SK-N-SH (cell line): ENCODE data around the gene CDH18. TPM values are rescaled to one million over a fixed set of nuclear protein-coding genes. Genes with fewer than 3 reads are reported as not detected.

Source experiments
- CTCF ChIA-PET: fragments of 300-600, 350-600 bp; formaldehyde crosslinking; extraction: SDS; loops from one replicate; lab custom pipeline; 2021; lab: Yijun Ruan, JAX
- POLR2A ChIA-PET: fragments of 350-600 bp; sonication (Branson Sonifier 250); formaldehyde crosslinking; extraction: SDS; loops from one replicate; lab custom pipeline; 2020; ENCODE audit warnings: antibody characterized with exemption, inconsistent platforms; lab: Yijun Ruan, JAX
- DNase-seq: peaks from one replicate; pipeline ENCODE4 v3.0.0; 2012
- H2AFZ ChIP-seq: fragments of 200-600 bp; sonication (generic); 2 replicates; pipeline ENCODE4 v1.8.1; 2016; ENCODE audit warnings: antibody characterized with exemption, mild to moderate bottlenecking, low read depth
- H3F3A ChIP-seq: fragments of 200-600 bp; sonication (generic); replicated peaks from 2 replicates; pipeline ENCODE3; 2016; ENCODE audit warnings: antibody characterized with exemption, mild to moderate bottlenecking; ENCODE audit not compliant: insufficient read depth
- H3K27ac ChIP-seq, 2 experiments: fragments of 200-500 bp in 1 of 2; fragments of 200-600 bp in 1 of 2; sonication (Bioruptor generic) in 1 of 2; sonication (generic), shearing (Covaris generic) in 1 of 2; 2 replicates each; pipeline versions ENCODE4 v1.5.1 to v1.6.1; 2014 to 2016; ENCODE audit warnings: low read depth in 2 of 2, inconsistent platforms in 1 of 2, low read length in 1 of 2, mild to moderate bottlenecking in 1 of 2, mixed read lengths in 1 of 2
- H3K27me3 ChIP-seq: fragments of 200-600 bp; sonication (generic), shearing (Covaris generic); 2 replicates; pipeline ENCODE4 v1.6.1; 2016; ENCODE audit warnings: mixed run types; ENCODE audit not compliant: insufficient read depth
- H3K36me3 ChIP-seq, 2 experiments: fragments of 200-500 bp in 1 of 2; fragments of 200-600 bp in 1 of 2; sonication (Bioruptor generic) in 1 of 2; sonication (generic) in 1 of 2; replicated peaks in 1 of 2; 2 replicates each; pipeline versions ENCODE3 to v1.5.1; 2014 to 2016; ENCODE audit warnings: low read length in 1 of 2, mild to moderate bottlenecking in 1 of 2; ENCODE audit not compliant: insufficient read depth in 2 of 2, control insufficient read depth in 1 of 2
- H3K4me1 ChIP-seq, 2 experiments: fragments of 200-500 bp in 1 of 2; fragments of 200-600 bp in 1 of 2; sonication (Bioruptor generic) in 1 of 2; sonication (generic), shearing (Covaris generic) in 1 of 2; 2 replicates each; pipeline versions ENCODE4 v1.5.1 to v1.6.1; 2014 to 2016; ENCODE audit warnings: low read depth in 1 of 2, low read length in 1 of 2, mixed run types in 1 of 2; ENCODE audit not compliant: insufficient read depth in 2 of 2, control insufficient read depth in 1 of 2
- H3K4me2 ChIP-seq: fragments of 200-600 bp; sonication (generic), shearing (Covaris generic); 2 replicates; pipeline ENCODE4 v1.6.1; 2017; ENCODE audit warnings: mixed run types
- H3K4me3 ChIP-seq, 2 experiments: fragments of 200-500 bp in 1 of 2; fragments of 200-600 bp in 1 of 2; sonication (Bioruptor generic) in 1 of 2; sonication (generic), shearing (Covaris generic) in 1 of 2; 2 replicates each; pipeline versions ENCODE4 v1.5.1 to v1.8.1; 2014 to 2016; ENCODE audit warnings: low read depth in 2 of 2, inconsistent platforms in 1 of 2, low read length in 1 of 2, mild to moderate bottlenecking in 1 of 2, mixed read lengths in 1 of 2, moderate library complexity in 1 of 2
- H3K79me2 ChIP-seq: fragments of 200-600 bp; sonication (generic); 2 replicates; pipeline ENCODE4 v1.8.1; 2017; ENCODE audit warnings: mild to moderate bottlenecking; ENCODE audit not compliant: insufficient read depth
- H3K9ac ChIP-seq: fragments of 200-600 bp; sonication (generic); 2 replicates; pipeline ENCODE4 v1.6.1; 2017; ENCODE audit warnings: mixed run types
- H3K9me2 ChIP-seq: fragments of 200-600 bp; sonication (generic); 2 replicates; pipeline ENCODE4 v1.6.1; 2017; ENCODE audit warnings: mixed run types
- H3K9me3 ChIP-seq: fragments of 200-600 bp; sonication (generic); 2 replicates; pipeline ENCODE4 v1.6.1; 2017; ENCODE audit warnings: mixed run types, mild to moderate bottlenecking, moderate library complexity
- H4K20me1 ChIP-seq: fragments of 200-600 bp; sonication (generic); 2 replicates; pipeline ENCODE4 v1.6.1; 2017; ENCODE audit warnings: mild to moderate bottlenecking, mixed run types; ENCODE audit not compliant: insufficient read depth
- CHD2 ChIP-seq: fragments of 150-350 bp; IDR thresholded peaks from 2 replicates; pipeline ENCODE4 v1.6.1; 2018; ENCODE audit warnings: low read length; ENCODE audit not compliant: partially characterized antibody
- ELF1 ChIP-seq: IDR thresholded peaks from 2 replicates; pipeline ENCODE4 v1.4.0; 2012
- MXI1 ChIP-seq: IDR thresholded peaks from 2 replicates; pipeline ENCODE4 v1.6.1; 2012; ENCODE audit warnings: mild to moderate bottlenecking, low read depth, low read length, improper control_type of control experiment
- NFIC ChIP-seq: IDR thresholded peaks from 2 replicates; pipeline ENCODE4 v1.4.0; 2012; ENCODE audit warnings: borderline replicate concordance
- POLR2AphosphoS5 ChIP-seq: IDR thresholded peaks from 2 replicates; pipeline ENCODE4 v1.6.1; 2012; ENCODE audit warnings: low read depth, low read length
- RAD21 ChIP-seq: IDR thresholded peaks from 2 replicates; pipeline ENCODE4 v1.6.1; 2012; ENCODE audit warnings: mild to moderate bottlenecking, low read length
- RCOR1 ChIP-seq: fragments of 150-350 bp; IDR thresholded peaks from 2 replicates; pipeline ENCODE4 v1.6.1; 2017; ENCODE audit warnings: antibody characterized with exemption, low read length
- RFX5 ChIP-seq: IDR thresholded peaks from 2 replicates; pipeline ENCODE4 v1.6.1; 2012; ENCODE audit warnings: mild to moderate bottlenecking, improper control_type of control experiment, low read length
- SIN3A ChIP-seq: IDR thresholded peaks from 2 replicates; pipeline ENCODE4 v1.6.1; 2012; ENCODE audit warnings: low read depth, mild to moderate bottlenecking, low read length, moderate library complexity, borderline replicate concordance
- TAF1 ChIP-seq: IDR thresholded peaks from 2 replicates; pipeline ENCODE4 v1.6.1; 2012; ENCODE audit warnings: low read depth, mild to moderate bottlenecking, low read length, moderate library complexity, borderline replicate concordance
- TCF12 ChIP-seq: IDR thresholded peaks from 2 replicates; pipeline ENCODE4 v1.4.0; 2012
- TEAD4 ChIP-seq: IDR thresholded peaks from 2 replicates; pipeline ENCODE4 v1.4.0; 2012; ENCODE audit warnings: mild to moderate bottlenecking, borderline replicate concordance; ENCODE audit not compliant: insufficient read depth
- USF1 ChIP-seq: IDR thresholded peaks from 2 replicates; pipeline ENCODE4 v1.4.0; 2012; ENCODE audit warnings: low read depth, borderline replicate concordance
- YY1 ChIP-seq: IDR thresholded peaks from 2 replicates; pipeline ENCODE4 v1.4.0; 2012; ENCODE audit warnings: low read depth, mild to moderate bottlenecking
- WGBS: methylation state at CpG from one replicate; pipeline ENCODE4 v1.1.6; 2017; ENCODE audit warnings: low lambda C conversion rate; 5-methylcytosine and 5-hydroxymethylcytosine counted together
- polyA plus RNA-seq, 3 experiments: library from polyadenylated mRNA; depleted of rRNA; stranded (reverse); fragments of >200 nt; gene quantifications; 2 replicates each; pipeline ENCODE4 v1.2.3, GENCODE V29; 2012
- TF ChIP-seq, protein P1 (sequence below): IDR thresholded peaks from 2 replicates; pipeline ENCODE4; 2012
- TF ChIP-seq, protein P2 (sequence below): fragments of 150-350 bp; IDR thresholded peaks from 2 replicates; pipeline ENCODE4 v1.6.1; 2017; ENCODE audit warnings: antibody characterized with exemption, low read length, low read depth, borderline replicate concordance
- TF ChIP-seq, protein P3 (sequence below): IDR thresholded peaks from 2 replicates; pipeline ENCODE4 v1.4.0; 2012; ENCODE audit warnings: low read depth, borderline replicate concordance
- TF ChIP-seq, protein P4 (sequence below): fragments of 200-600 bp; sonication (generic); IDR thresholded peaks from 2 replicates; pipeline ENCODE4 v1.6.1; 2017; ENCODE audit warnings: antibody characterized with exemption, mild to moderate bottlenecking, moderate library complexity
- TF ChIP-seq, protein P5 (sequence below): IDR thresholded peaks from 2 replicates; pipeline ENCODE4 v1.4.0; 2012; ENCODE audit warnings: low read depth
- TF ChIP-seq, protein P6 (sequence below): fragments of 150-350 bp; IDR thresholded peaks from 2 replicates; pipeline ENCODE4 v1.6.1; 2016; ENCODE audit warnings: mild to moderate bottlenecking, low read depth, low read length

CDH18 gene
- polyA plus RNA-seq, 1 of the 3 experiments (the other 2 are of a cell fraction): 6.0 TPM

GRCh38 chr5:19771174-19771835, 216.7 kb downstream of the CDH18 start:
- H3K79me2 ChIP-seq: no peaks in the 10 kb centered on the region
- no peak overlapping the region for H2AFZ ChIP-seq
- H4K20me1 ChIP-seq: no peaks in the 10 kb centered on the region
- H3K9me2 ChIP-seq: no peaks in the 10 kb centered on the region
- WGBS: 45% methylated on average over 6 of the region's 6 CpGs
- POLR2A ChIA-PET: no interaction called here
- H3F3A ChIP-seq: no peaks in the 10 kb centered on the region
- H3K27me3 ChIP-seq: no peaks in the 10 kb centered on the region
- no peaks in the 10 kb centered on the region for H3K36me3 ChIP-seq
- H3K4me3 ChIP-seq: no peak overlapping the region
- CTCF ChIA-PET: no interaction called here
- no peak for DNase-seq
- no peaks in the 10 kb centered on the region for H3K4me1 ChIP-seq
- no peak overlapping the region for H3K4me2 ChIP-seq
- TF ChIP-seq RCOR1: no peak
- TF ChIP-seq NFIC: no peak
- TF ChIP-seq RAD21: no peak
- no peak for TF ChIP-seq MXI1
- TF ChIP-seq, protein P1, sequence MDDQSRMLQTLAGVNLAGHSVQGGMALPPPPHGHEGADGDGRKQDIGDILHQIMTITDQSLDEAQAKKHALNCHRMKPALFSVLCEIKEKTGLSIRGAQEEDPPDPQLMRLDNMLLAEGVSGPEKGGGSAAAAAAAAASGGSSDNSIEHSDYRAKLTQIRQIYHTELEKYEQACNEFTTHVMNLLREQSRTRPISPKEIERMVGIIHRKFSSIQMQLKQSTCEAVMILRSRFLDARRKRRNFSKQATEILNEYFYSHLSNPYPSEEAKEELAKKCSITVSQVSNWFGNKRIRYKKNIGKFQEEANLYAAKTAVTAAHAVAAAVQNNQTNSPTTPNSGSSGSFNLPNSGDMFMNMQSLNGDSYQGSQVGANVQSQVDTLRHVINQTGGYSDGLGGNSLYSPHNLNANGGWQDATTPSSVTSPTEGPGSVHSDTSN: no peak
- no peak for TF ChIP-seq SIN3A
- no peak for TF ChIP-seq ELF1
- TF ChIP-seq, protein P2, sequence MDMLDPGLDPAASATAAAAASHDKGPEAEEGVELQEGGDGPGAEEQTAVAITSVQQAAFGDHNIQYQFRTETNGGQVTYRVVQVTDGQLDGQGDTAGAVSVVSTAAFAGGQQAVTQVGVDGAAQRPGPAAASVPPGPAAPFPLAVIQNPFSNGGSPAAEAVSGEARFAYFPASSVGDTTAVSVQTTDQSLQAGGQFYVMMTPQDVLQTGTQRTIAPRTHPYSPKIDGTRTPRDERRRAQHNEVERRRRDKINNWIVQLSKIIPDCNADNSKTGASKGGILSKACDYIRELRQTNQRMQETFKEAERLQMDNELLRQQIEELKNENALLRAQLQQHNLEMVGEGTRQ: no peak
- TF ChIP-seq, protein P3, sequence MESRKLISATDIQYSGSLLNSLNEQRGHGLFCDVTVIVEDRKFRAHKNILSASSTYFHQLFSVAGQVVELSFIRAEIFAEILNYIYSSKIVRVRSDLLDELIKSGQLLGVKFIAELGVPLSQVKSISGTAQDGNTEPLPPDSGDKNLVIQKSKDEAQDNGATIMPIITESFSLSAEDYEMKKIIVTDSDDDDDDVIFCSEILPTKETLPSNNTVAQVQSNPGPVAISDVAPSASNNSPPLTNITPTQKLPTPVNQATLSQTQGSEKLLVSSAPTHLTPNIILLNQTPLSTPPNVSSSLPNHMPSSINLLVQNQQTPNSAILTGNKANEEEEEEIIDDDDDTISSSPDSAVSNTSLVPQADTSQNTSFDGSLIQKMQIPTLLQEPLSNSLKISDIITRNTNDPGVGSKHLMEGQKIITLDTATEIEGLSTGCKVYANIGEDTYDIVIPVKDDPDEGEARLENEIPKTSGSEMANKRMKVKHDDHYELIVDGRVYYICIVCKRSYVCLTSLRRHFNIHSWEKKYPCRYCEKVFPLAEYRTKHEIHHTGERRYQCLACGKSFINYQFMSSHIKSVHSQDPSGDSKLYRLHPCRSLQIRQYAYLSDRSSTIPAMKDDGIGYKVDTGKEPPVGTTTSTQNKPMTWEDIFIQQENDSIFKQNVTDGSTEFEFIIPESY: no peak
- no peak for TF ChIP-seq POLR2AphosphoS5
- TF ChIP-seq, protein P4, sequence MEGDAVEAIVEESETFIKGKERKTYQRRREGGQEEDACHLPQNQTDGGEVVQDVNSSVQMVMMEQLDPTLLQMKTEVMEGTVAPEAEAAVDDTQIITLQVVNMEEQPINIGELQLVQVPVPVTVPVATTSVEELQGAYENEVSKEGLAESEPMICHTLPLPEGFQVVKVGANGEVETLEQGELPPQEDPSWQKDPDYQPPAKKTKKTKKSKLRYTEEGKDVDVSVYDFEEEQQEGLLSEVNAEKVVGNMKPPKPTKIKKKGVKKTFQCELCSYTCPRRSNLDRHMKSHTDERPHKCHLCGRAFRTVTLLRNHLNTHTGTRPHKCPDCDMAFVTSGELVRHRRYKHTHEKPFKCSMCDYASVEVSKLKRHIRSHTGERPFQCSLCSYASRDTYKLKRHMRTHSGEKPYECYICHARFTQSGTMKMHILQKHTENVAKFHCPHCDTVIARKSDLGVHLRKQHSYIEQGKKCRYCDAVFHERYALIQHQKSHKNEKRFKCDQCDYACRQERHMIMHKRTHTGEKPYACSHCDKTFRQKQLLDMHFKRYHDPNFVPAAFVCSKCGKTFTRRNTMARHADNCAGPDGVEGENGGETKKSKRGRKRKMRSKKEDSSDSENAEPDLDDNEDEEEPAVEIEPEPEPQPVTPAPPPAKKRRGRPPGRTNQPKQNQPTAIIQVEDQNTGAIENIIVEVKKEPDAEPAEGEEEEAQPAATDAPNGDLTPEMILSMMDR: no peak
- TF ChIP-seq RFX5: no peak
- TF ChIP-seq YY1: no peak
- TF ChIP-seq, protein P5, sequence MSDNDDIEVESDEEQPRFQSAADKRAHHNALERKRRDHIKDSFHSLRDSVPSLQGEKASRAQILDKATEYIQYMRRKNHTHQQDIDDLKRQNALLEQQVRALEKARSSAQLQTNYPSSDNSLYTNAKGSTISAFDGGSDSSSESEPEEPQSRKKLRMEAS: no peak
- TF ChIP-seq TCF12: no peak
- no peak for TF ChIP-seq CHD2
- TF ChIP-seq TAF1: no peak
- no peak for TF ChIP-seq TEAD4
- TF ChIP-seq, protein P6, sequence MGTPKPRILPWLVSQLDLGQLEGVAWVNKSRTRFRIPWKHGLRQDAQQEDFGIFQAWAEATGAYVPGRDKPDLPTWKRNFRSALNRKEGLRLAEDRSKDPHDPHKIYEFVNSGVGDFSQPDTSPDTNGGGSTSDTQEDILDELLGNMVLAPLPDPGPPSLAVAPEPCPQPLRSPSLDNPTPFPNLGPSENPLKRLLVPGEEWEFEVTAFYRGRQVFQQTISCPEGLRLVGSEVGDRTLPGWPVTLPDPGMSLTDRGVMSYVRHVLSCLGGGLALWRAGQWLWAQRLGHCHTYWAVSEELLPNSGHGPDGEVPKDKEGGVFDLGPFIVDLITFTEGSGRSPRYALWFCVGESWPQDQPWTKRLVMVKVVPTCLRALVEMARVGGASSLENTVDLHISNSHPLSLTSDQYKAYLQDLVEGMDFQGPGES: no peak
- no peak for TF ChIP-seq USF1
- H3K9me3 ChIP-seq: no peaks in the 10 kb centered on the region
- no peak overlapping the region for H3K27ac ChIP-seq
- no peak overlapping the region for H3K9ac ChIP-seq
